Endodermal cell (in vitro differentiated cells): ENCODE data around the gene STOML3. TPM values are rescaled to one million over a fixed set of nuclear protein-coding genes. Genes with fewer than 3 reads are reported as not detected.

ENCODE experiments used
- DNase-seq: peaks from one replicate; pipeline ENCODE4 v3.0.0-alpha.2; 2017
- H3K27ac ChIP-seq: 2 replicates; pipeline ENCODE4 v1.5.1; 2013; ENCODE audit warnings: mild to moderate bottlenecking, low read depth, low read length, moderate library complexity
- H3K27me3 ChIP-seq: 2 replicates; pipeline ENCODE4 v1.6.1; 2013; ENCODE audit warnings: mild to moderate bottlenecking, low read length, moderate library complexity; ENCODE audit not compliant: insufficient read depth, control insufficient read depth, poor library complexity, severe bottlenecking
- H3K36me3 ChIP-seq: 2 replicates; pipeline ENCODE4 v1.7.0; 2013; ENCODE audit warnings: mild to moderate bottlenecking, low read length, moderate library complexity; ENCODE audit not compliant: control insufficient read depth, insufficient read depth
- H3K4me1 ChIP-seq: one replicate; pipeline ENCODE4 v1.7.0; 2013; ENCODE audit warnings: low read length; ENCODE audit not compliant: control insufficient read depth, insufficient read depth
- H3K4me3 ChIP-seq: 2 replicates; pipeline ENCODE4 v1.5.1; 2013; ENCODE audit warnings: mild to moderate bottlenecking, low read length, moderate library complexity
- H3K9ac ChIP-seq: 2 replicates; pipeline ENCODE4 v1.6.1; 2013; ENCODE audit warnings: mild to moderate bottlenecking, low read length, moderate library complexity; ENCODE audit not compliant: poor library complexity, severe bottlenecking; ENCODE audit errors: extremely low read depth
- H3K9me3 ChIP-seq: 2 replicates; pipeline ENCODE4 v1.6.1; 2013; ENCODE audit warnings: mild to moderate bottlenecking, low read length, moderate library complexity; ENCODE audit not compliant: control insufficient read depth
- H3K27ac Mint-ChIP-seq: 2 replicates; pipeline ENCODE4 v1.8.0; 2020; ENCODE audit warnings: mixed read lengths
- H3K27me3 Mint-ChIP-seq: 2 replicates; pipeline ENCODE4 v1.8.0; 2021; ENCODE audit warnings: mild to moderate bottlenecking, mixed read lengths; ENCODE audit not compliant: insufficient read depth
- H3K36me3 Mint-ChIP-seq: 2 replicates; pipeline ENCODE4 v1.8.0; 2020; ENCODE audit warnings: low read depth, mixed read lengths
- H3K4me1 Mint-ChIP-seq: 2 replicates; pipeline ENCODE4 v1.8.0; 2020; ENCODE audit warnings: mixed read lengths
- H3K4me3 Mint-ChIP-seq: 2 replicates; pipeline ENCODE4 v1.8.0; 2020; ENCODE audit warnings: mild to moderate bottlenecking, moderate library complexity, mixed read lengths
- H3K9me3 Mint-ChIP-seq: 2 replicates; pipeline ENCODE4 v1.8.0; 2020; ENCODE audit warnings: mild to moderate bottlenecking, mixed read lengths
- WGBS, 2 experiments: methylation state at CpG; one replicate each; pipeline versions ENCODE4 v1.1.5 to v1.1.7; 2013; ENCODE audit warnings: missing lambda C conversion rate in 2 of 2, mixed read lengths in 1 of 2; ENCODE audit not compliant: insufficient coverage in 1 of 2, insufficient read length in 1 of 2; 5-methylcytosine and 5-hydroxymethylcytosine counted together
- total RNA-seq, 2 donors: library from RNA; stranded (reverse); fragmentation: NEBNext Ultra II Directional in 1 of 2; extraction: Animal tissue kit (Norgen Biotek cat#: 25700) in 1 of 2; gene quantifications; 2 replicates in 1 of 2; 3 replicates in 1 of 2; pipeline ENCODE4 v1.2.1, GENCODE V29; 2021
- TF ChIP-seq, protein P1 (sequence below): fragments of 200-600 bp; sonication (generic); conservative IDR thresholded peaks from 2 replicates; pipeline ENCODE4 v1.5.0; 2021; ENCODE audit warnings: antibody characterized with exemption, mild to moderate bottlenecking

STOML3 gene
- total RNA-seq, 2 donors from 2014 or later: not detected

DNA sequence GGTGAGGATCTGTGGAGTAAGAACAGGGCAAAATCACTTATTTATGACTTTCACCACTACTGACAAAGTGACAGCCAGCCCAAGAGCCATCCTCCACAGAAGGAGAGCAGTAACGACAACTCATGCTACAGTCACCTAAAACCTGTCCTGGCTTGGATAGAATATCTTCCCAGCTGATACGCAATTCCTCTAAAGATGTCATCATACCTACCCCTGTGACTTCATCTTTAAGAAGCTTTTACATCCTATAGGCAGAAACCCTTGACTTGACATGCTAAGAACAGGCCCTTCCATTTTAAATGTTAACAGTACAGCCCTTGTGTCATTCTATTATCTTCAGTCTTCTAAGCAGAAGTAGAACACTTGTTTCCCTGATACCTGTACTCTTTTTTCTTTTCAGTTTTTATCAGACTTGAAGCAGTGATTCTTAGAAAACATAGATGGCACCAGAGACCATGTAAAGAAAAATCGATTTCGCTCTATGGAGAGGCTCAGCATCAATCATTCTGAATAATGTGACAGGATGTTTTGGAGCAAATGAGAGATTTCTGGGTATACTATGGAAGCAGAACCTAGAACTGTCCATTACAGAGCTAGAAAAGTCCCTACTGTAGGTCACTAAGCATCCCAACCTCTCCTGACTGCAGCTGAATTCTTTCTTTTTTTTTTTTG, 20.1 kb downstream of the STOML3 start:
- no peak overlapping the region for H3K4me3 ChIP-seq
- H3K27ac Mint-ChIP-seq: no peak overlapping the region
- TF ChIP-seq, protein P1, sequence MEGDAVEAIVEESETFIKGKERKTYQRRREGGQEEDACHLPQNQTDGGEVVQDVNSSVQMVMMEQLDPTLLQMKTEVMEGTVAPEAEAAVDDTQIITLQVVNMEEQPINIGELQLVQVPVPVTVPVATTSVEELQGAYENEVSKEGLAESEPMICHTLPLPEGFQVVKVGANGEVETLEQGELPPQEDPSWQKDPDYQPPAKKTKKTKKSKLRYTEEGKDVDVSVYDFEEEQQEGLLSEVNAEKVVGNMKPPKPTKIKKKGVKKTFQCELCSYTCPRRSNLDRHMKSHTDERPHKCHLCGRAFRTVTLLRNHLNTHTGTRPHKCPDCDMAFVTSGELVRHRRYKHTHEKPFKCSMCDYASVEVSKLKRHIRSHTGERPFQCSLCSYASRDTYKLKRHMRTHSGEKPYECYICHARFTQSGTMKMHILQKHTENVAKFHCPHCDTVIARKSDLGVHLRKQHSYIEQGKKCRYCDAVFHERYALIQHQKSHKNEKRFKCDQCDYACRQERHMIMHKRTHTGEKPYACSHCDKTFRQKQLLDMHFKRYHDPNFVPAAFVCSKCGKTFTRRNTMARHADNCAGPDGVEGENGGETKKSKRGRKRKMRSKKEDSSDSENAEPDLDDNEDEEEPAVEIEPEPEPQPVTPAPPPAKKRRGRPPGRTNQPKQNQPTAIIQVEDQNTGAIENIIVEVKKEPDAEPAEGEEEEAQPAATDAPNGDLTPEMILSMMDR: peak; percentile 43
- H3K27me3 ChIP-seq: no peaks in the 10 kb centered on the region
- no peaks in the 10 kb centered on the region for H3K27me3 Mint-ChIP-seq
- no peaks in the 10 kb centered on the region for H3K36me3 ChIP-seq
- no peaks in the 10 kb centered on the region for H3K36me3 Mint-ChIP-seq
- no peak overlapping the region for H3K4me3 Mint-ChIP-seq
- no peaks in the 10 kb centered on the region for H3K4me1 ChIP-seq
- H3K9ac ChIP-seq: no peak overlapping the region
- no peaks in the 10 kb centered on the region for H3K4me1 Mint-ChIP-seq
- H3K9me3 ChIP-seq: no peaks in the 10 kb centered on the region
- H3K9me3 Mint-ChIP-seq: no peaks in the 10 kb centered on the region
- H3K27ac ChIP-seq: no peak overlapping the region
- no peak for DNase-seq
- WGBS, 2 experiments: 92 to 96% methylated on average over 4 of the region's 4 CpGs

DNA sequence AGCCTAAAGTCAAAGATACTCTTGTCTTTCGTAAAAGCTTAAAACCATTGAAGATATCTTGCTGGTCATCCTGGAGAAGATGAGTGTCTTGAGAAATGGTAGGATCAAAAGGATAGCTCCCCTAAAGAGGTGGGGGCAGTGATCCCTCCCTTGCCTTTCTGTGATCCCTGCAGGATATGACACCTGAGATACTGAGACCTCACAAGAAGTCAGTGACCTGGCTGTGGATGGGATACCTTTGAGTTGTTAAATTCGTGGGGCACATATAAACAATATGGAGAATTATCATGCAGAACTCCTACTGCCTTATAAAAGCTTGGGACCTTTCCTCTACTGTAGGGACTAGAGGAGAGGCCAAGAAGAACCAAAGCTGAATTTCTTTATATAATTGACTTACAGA, 21.4 kb downstream of the STOML3 start:
- Histone ChIP-seq H3K36me3 (no peaks in the 10 kb centered on the region), H3K9me3 (no peaks in the 10 kb centered on the region), H3K4me3 (no peak overlapping the region), H3K9ac (no peak overlapping the region), H3K27me3 (no peaks in the 10 kb centered on the region), H3K27ac (no peak overlapping the region), H3K4me1 (no peaks in the 10 kb centered on the region)
- Mint-ChIP-seq H3K9me3 (no peaks in the 10 kb centered on the region), H3K27me3 (no peaks in the 10 kb centered on the region), H3K4me3 (no peak overlapping the region), H3K27ac (no peak overlapping the region), H3K36me3 (no peaks in the 10 kb centered on the region), H3K4me1 (no peaks in the 10 kb centered on the region)
- TF ChIP-seq, protein P1: no peak
- 61% methylated on average over 2 of the region's 2 CpGs; no CpG with 5 or more reads in 1 of the 2 experiments for WGBS, 2 experiments
- DNase-seq: no peak

DNA sequence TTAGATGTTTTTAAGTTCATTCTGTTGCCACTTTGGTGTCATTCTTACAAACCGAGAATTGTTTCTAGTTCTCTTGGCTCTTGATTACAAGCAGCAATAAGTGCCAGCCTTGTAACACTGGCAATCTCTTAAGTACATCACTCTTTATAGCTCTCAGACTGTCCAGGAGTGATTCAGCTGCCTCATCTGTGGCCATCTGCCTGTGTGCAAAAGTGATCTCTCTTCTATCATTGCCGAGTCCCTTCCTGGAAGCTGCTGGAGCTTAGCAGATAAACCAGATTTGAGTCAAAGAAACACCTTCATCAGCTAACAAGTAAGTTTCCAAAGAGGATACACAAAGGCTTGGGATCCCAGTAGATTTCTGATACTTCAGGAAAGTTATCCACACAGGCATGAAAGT, 23.2 kb downstream of the STOML3 start:
- Mint-ChIP-seq H3K27ac (no peak overlapping the region), H3K4me3 (no peak overlapping the region), H3K4me1 (no peaks in the 10 kb centered on the region), H3K27me3 (no peaks in the 10 kb centered on the region), H3K36me3 (no peaks in the 10 kb centered on the region), H3K9me3 (no peaks in the 10 kb centered on the region)
- Histone ChIP-seq H3K4me1 (no peaks in the 10 kb centered on the region), H3K4me3 (no peak overlapping the region), H3K9me3 (no peaks in the 10 kb centered on the region), H3K36me3 (no peaks in the 10 kb centered on the region), H3K27me3 (no peaks in the 10 kb centered on the region), H3K9ac (no peak overlapping the region), H3K27ac (no peak overlapping the region)
- TF ChIP-seq, protein P1: no peak
- DNase-seq: no peak
- WGBS, 2 experiments: 71 to 91% methylated on average over 1 to 2 of the region's 2 CpGs
